ENCODE results near the gene SLC35E4.
A peak's percentile ranks its signal among the peaks of the same experiment; 100 is the strongest.
"Not testable (repeated sequence)": the region's sequence is repeated elsewhere in the genome, so short reads cannot be mapped to it uniquely, and the experiment has no call there.

SLC35E4 gene

GRCh38 chr22:30611197-30611596, 24.4 kb upstream of the SLC35E4 start:
- DNase-seq (ENCODE audit: low read depth in 3 of 3, low spot score in 1 of 3) = no peak

- no peak for DNase-seq (ENCODE audit: low read depth in 3 of 3, low spot score in 1 of 3)
These were observed 22.8 kb upstream of the SLC35E4 start for GRCh38 chr22:30612789-30613188.

GRCh38 chr22:30614268-30614667, 21.3 kb upstream of the SLC35E4 start:
- DNase-seq (ENCODE audit: low read depth in 3 of 3, low spot score in 1 of 3) = no peak

DNA sequence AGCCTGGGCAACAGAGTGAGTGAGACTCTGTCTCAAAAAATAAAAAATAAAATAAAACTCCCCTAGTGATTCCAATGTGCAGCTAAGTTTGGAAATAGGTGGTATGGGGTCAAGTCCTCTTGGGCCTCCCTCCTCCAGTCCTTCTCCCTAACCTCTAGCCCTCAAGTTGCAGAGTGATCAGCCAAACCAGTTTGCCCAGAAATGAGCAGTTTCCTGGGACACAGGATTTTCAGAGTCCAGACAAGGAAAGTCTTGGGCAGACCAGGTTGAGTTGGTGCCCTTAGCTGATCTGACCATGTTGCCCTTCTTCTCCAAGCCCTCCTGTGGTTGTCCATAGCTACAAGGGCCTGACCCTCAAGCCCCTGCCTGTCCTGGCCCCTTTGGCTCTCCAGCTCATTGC, 20.7 kb upstream of the SLC35E4 start:
- DNase-seq (ENCODE audit: low read depth in 3 of 3, low spot score in 1 of 3) = no peak

- no peak for DNase-seq (ENCODE audit: low read depth in 3 of 3, low spot score in 1 of 3)
These were observed 20.0 kb upstream of the SLC35E4 start for GRCh38 chr22:30615543-30615954.

DNA sequence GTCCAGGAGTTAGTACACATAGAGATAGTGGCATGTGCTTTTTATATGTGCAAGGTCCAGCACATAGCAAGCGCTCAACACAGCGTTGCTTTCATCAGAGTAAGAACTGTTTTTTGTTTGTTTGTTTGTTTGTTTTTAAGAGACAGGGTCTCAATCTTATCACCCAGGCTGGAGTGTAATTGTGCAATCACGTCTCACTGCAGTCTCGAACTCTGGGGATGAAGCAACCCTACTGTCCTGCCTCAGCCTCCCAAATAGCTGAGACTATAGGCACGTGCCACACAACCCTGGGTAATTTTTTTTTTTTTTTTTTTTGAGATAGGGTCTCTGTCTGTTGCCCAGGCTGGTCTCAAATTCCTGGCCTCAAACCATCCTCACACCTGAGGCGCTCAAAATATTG, 17.8 kb upstream of the SLC35E4 start:
- no peak for DNase-seq (ENCODE audit: low read depth in 3 of 3, low spot score in 1 of 3)

DNA sequence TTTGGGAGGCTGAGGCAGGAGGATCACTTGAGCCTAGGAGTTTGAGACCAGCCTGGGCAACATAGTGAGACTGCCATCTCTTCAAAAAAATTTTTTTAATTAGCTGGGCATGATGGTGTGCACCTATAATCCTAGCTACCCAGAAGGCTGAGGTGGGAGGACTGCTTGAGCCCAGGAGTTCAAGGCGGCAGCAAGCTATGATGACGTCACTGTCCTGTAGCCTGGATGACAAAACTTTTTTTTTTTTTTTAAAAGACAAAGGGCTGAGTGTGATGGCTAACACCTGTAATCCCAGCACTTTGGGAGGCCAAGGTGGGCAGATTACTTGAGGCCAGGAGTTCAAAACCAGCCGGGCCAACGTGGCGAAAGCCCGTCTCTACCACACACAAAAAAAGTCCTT, 15.7 kb upstream of the SLC35E4 start:
- DNase-seq (ENCODE audit: low read depth in 3 of 3, low spot score in 1 of 3) = not testable (repeated sequence)

GRCh38 chr22:30626413-30626812, 9.2 kb upstream of the SLC35E4 start:
- DNase-seq (ENCODE audit: low read depth in 3 of 3, low spot score in 1 of 3) = no peak

- no peak for DNase-seq (ENCODE audit: low read depth in 3 of 3, low spot score in 1 of 3)
These were observed 8.1 kb upstream of the SLC35E4 start for GRCh38 chr22:30627471-30627870.

DNA sequence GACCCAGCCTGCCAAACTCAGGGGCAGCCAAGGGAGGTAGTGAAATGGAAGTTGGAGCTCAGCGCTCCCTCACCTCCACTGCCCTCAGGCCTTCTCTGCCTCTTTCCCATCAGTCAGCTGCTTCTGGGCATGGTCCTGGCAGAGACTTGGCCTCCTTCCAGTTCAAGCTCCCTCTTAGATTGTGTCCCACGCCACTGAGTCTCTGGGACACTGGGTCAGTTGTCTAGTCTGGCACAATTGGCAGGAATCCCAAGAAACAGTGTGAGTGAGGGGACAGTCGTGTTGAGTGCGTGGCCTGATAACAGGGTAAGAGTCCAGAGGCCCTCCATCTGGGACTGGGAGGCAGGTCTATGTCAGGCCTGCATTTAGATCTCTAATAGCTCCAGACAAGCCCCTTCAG, 7.1 kb upstream of the SLC35E4 start:
- DNase-seq (ENCODE audit: low read depth in 3 of 3, low spot score in 1 of 3) = no peak

GRCh38 chr22:30631469-30631868, 4.1 kb upstream of the SLC35E4 start:
- not testable (repeated sequence) for DNase-seq (ENCODE audit: low read depth in 3 of 3, low spot score in 1 of 3)

- DNase-seq (ENCODE audit: low read depth in 3 of 3, low spot score in 1 of 3) = peak; percentile 69 to 94 (median 82)
These were observed 929 bp upstream of the SLC35E4 start for GRCh38 chr22:30634471-30635233.

DNA sequence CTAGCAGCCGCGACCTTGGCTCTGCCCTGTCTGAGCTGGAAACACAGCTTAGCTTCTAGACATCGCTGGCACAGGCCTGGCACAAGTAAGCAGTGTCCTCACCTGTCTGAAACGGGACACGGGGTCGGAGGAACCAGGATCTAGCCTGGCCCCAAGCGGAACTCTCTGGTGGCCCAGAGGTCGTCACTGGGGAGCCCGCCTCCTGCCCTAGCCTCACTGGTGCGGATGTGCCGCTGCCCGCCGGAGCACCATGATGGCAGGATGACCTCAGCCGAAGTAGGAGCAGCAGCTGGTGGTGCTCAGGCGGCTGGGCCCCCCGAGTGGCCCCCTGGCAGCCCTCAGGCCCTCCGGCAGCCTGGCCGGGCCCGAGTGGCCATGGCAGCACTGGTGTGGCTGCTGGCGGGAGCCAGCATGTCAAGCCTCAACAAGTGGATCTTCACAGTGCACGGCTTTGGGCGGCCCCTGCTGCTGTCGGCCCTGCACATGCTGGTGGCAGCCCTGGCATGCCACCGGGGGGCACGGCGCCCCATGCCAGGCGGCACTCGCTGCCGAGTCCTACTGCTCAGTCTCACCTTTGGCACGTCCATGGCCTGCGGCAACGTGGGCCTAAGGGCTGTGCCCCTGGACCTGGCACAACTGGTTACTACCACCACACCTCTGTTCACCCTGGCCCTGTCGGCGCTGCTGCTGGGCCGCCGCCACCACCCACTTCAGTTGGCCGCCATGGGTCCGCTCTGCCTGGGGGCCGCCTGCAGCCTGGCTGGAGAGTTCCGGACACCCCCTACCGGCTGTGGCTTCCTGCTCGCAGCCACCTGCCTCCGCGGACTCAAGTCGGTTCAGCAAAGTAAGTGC, 871 bp downstream of the SLC35E4 start:
- no peak for DNase-seq (ENCODE audit: low read depth in 3 of 3, low spot score in 1 of 3)

DNA sequence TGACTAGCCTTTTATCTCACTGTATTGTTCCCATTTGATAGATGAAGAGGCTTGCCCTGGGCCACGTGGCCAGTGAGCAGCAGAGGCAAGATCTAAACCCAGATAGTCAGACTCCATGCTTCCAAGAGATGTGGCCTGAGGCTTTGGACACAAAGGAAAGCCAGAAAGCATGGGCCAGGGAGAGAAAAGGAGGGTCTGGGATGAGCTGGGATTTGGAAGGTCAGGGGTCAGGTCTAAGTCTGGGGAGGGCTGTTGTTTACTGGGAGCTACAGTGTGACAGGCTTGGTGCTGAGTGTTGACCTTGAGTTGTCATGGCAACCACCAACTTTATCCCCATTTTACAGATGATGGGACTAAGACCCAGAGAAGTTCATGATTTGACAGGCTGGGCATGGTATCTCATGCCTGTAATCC, 2.1 kb downstream of the SLC35E4 start:
- DNase-seq (ENCODE audit: low read depth in 3 of 3, low spot score in 1 of 3) = no peak

DNA sequence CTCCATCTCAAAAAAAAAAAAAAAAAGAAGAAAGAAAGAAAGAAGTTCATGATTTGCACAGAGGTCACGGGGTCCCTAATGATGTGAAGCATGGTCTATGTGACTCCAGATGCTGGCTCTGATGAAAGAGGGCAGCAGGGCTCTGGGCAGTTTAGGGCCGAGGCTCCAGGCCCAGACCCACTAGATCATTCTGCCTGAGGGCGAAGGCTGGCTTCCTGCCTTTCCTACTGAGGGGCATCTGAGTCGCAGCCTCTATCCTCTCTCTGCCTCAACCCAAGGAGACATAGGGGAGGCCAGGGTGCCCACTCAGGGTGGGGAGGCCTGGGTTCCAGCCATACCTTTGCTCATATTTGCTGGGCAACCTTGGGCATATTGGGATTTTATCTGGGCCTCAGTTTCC, 4.8 kb downstream of the SLC35E4 start:
- DNase-seq (ENCODE audit: low read depth in 3 of 3, low spot score in 1 of 3) = no peak

- DNase-seq (ENCODE audit: low read depth in 3 of 3, low spot score in 1 of 3) = no peak
These were observed 5.4 kb downstream of the SLC35E4 start for GRCh38 chr22:30640839-30641430.

- no peak for DNase-seq (ENCODE audit: low read depth in 3 of 3, low spot score in 1 of 3)
These were observed 7.7 kb downstream of the SLC35E4 start for GRCh38 chr22:30643055-30643875.

GRCh38 chr22:30646518-30647160, 11.1 kb downstream of the SLC35E4 start:
- DNase-seq (ENCODE audit: low read depth in 3 of 3, low spot score in 1 of 3) = no peak

- DNase-seq (ENCODE audit: low read depth in 3 of 3, low spot score in 1 of 3) = no peak
These were observed 12.0 kb downstream of the SLC35E4 start for GRCh38 chr22:30647536-30647935.

GRCh38 chr22:30648825-30649224, 13.2 kb downstream of the SLC35E4 start:
- DNase-seq (ENCODE audit: low read depth in 3 of 3, low spot score in 1 of 3) = no peak

Measured in stimulated activated CD4-positive, alpha-beta T cell treated with anti-CD3 and anti-CD28 coated beads, TNF-alpha, amount 100 ng/mL, for 1 hour (primary cell).